CD14-positive monocyte (primary cell): Measurements from ENCODE around the gene FAM24B. TPM values are rescaled to one million over a fixed set of nuclear protein-coding genes. Genes with fewer than 3 reads are reported as not detected.
"Not testable (repeated sequence)": the region's sequence is repeated elsewhere in the genome, so short reads cannot be mapped to it uniquely, and the experiment has no call there.

Experiments
- DNase-seq, 3 donors: peaks; one replicate each; pipeline ENCODE4 v3.0.0-alpha.2; 2011 to 2022
- H2AFZ ChIP-seq: 2 replicates; pipeline ENCODE4 v1.6.0; 2012; ENCODE audit warnings: mild to moderate bottlenecking, low read depth, low read length, inconsistent platforms; ENCODE audit not compliant: insufficient read depth, poor library complexity, severe bottlenecking
- H3K27ac ChIP-seq, 2 donors: 1 replicate in 1 of 2; 2 replicates in 1 of 2; pipeline ENCODE4 v1.5.1; 2012 to 2013; ENCODE audit warnings: low read length in 2 of 2, control low read depth in 1 of 2, inconsistent platforms in 1 of 2, low read depth in 1 of 2, mild to moderate bottlenecking in 1 of 2
- H3K27me3 ChIP-seq, 2 donors: one replicate each; pipeline versions ENCODE4 v1.6.0 to v1.6.1; 2011 to 2013; ENCODE audit warnings: low read length in 2 of 2; ENCODE audit not compliant: control insufficient read depth in 2 of 2, insufficient read depth in 2 of 2
- H3K36me3 ChIP-seq, 2 donors: replicated peaks in 1 of 2; 1 replicate in 1 of 2; 2 replicates in 1 of 2; pipeline versions ENCODE4 v1.5.1 to v1.6.1; 2012 to 2013; ENCODE audit warnings: low read length in 2 of 2, control low read depth in 1 of 2, inconsistent platforms in 1 of 2, mild to moderate bottlenecking in 1 of 2; ENCODE audit not compliant: insufficient read depth in 2 of 2, control insufficient read depth in 1 of 2
- H3K4me1 ChIP-seq, 2 donors: 1 replicate in 1 of 2; 2 replicates in 1 of 2; pipeline versions ENCODE4 v1.5.1 to v1.6.1; 2012 to 2013; ENCODE audit warnings: low read length in 2 of 2, control low read depth in 1 of 2, inconsistent platforms in 1 of 2, mild to moderate bottlenecking in 1 of 2, moderate library complexity in 1 of 2; ENCODE audit not compliant: insufficient read depth in 2 of 2, control insufficient read depth in 1 of 2
- H3K4me2 ChIP-seq: replicated peaks from 2 replicates; pipeline ENCODE3; 2012; ENCODE audit warnings: low read length, moderate library complexity, mild to moderate bottlenecking; ENCODE audit not compliant: poor library complexity, severe bottlenecking; ENCODE audit errors: extremely low read depth
- H3K4me3 ChIP-seq, 3 experiments: fragments of 200-600 bp in 1 of 3; sonication (generic) in 1 of 3; replicated peaks in 1 of 3; 1 replicate in 2 of 3; 2 replicates in 1 of 3; pipeline ENCODE4 v1.5.1; 2011 to 2013; ENCODE audit warnings: low read length in 3 of 3, mild to moderate bottlenecking in 3 of 3, control low read depth in 2 of 3, low read depth in 2 of 3, inconsistent platforms in 1 of 3, moderate library complexity in 1 of 3
- H3K79me2 ChIP-seq: 2 replicates; pipeline ENCODE4 v1.6.0; 2012; ENCODE audit warnings: mild to moderate bottlenecking, control low read depth, inconsistent platforms, low read length, moderate library complexity; ENCODE audit not compliant: insufficient read depth
- H3K9ac ChIP-seq: 2 replicates; pipeline ENCODE4 v1.6.0; 2017; ENCODE audit warnings: low read length, mild to moderate bottlenecking; ENCODE audit not compliant: insufficient read depth, poor library complexity, severe bottlenecking
- H3K9me3 ChIP-seq, 2 donors: replicated peaks in 1 of 2; 1 replicate in 1 of 2; 2 replicates in 1 of 2; pipeline versions ENCODE4 v1.5.1 to v1.6.1; 2012 to 2013; ENCODE audit warnings: low read length in 2 of 2, control low read depth in 1 of 2; ENCODE audit not compliant: control insufficient read depth in 1 of 2, insufficient read depth in 1 of 2
- H4K20me1 ChIP-seq: 2 replicates; pipeline ENCODE4 v1.6.0; 2012; ENCODE audit warnings: mild to moderate bottlenecking, low read length, control low read depth, moderate library complexity; ENCODE audit not compliant: insufficient read depth
- H3K27ac Mint-ChIP-seq, 7 donors: one replicate each; pipeline ENCODE4 v1.8.0; 2020; ENCODE audit warnings: mild to moderate bottlenecking in 7 of 7, mixed read lengths in 7 of 7, moderate library complexity in 6 of 7, inconsistent platforms in 2 of 7
- H3K27me3 Mint-ChIP-seq, 3 donors: one replicate each; pipeline ENCODE4 v1.8.0; 2021 to 2022; ENCODE audit warnings: low read depth in 3 of 3, mild to moderate bottlenecking in 3 of 3, mixed read lengths in 3 of 3, moderate library complexity in 3 of 3, inconsistent platforms in 1 of 3
- H3K36me3 Mint-ChIP-seq, 2 donors: one replicate each; pipeline ENCODE4 v1.8.0; 2020; ENCODE audit warnings: mixed read lengths in 2 of 2, inconsistent platforms in 1 of 2, mild to moderate bottlenecking in 1 of 2
- H3K4me1 Mint-ChIP-seq: one replicate; pipeline ENCODE4 v1.8.0; 2020; ENCODE audit warnings: mild to moderate bottlenecking, mixed read lengths
- H3K4me3 Mint-ChIP-seq, 2 donors: one replicate each; pipeline ENCODE4 v1.8.0; 2020; ENCODE audit warnings: mild to moderate bottlenecking in 2 of 2, mixed read lengths in 2 of 2, moderate library complexity in 1 of 2
- H3K9me3 Mint-ChIP-seq, 7 donors: one replicate each; pipeline ENCODE4 v1.8.0; 2020 to 2022; ENCODE audit warnings: mixed read lengths in 7 of 7, mild to moderate bottlenecking in 6 of 7, moderate library complexity in 6 of 7, inconsistent platforms in 2 of 7
- WGBS: methylation state at CpG from one replicate; pipeline ENCODE4 v1.1.5; 2013; ENCODE audit warnings: missing lambda C conversion rate; ENCODE audit not compliant: insufficient coverage; 5-methylcytosine and 5-hydroxymethylcytosine counted together
- intact Hi-C, 2 donors: fragments of 100-400 bp; cut with micrococcal nuclease; formaldehyde crosslinking; loops; one replicate each; pipeline versions ENCODE4 v1.15.0 to v1.15.1; 2023
- polyA plus RNA-seq, 3 donors: library from polyadenylated mRNA; depleted of rRNA in 1 of 3; unstranded in 2 of 3; stranded (reverse) in 1 of 3; fragments of 300-500 nt in 2 of 3; fragments of >200 nt in 1 of 3; fragmentation: Illumina TruSeq in 2 of 3; gene quantifications; 1 replicate in 2 of 3; 2 replicates in 1 of 3; pipeline ENCODE4 v1.2.3, GENCODE V29; 2012 to 2021
- TF ChIP-seq, protein P1 (sequence below): fragments of 200-600 bp; IDR thresholded peaks from one replicate; pipeline ENCODE4 v1.8.0; 2022; ENCODE audit warnings: antibody characterized with exemption, mild to moderate bottlenecking

FAM24B gene
- polyA plus RNA-seq, 3 donors, result 0.64 to 3.3 (median 2.3) TPM

DNA sequence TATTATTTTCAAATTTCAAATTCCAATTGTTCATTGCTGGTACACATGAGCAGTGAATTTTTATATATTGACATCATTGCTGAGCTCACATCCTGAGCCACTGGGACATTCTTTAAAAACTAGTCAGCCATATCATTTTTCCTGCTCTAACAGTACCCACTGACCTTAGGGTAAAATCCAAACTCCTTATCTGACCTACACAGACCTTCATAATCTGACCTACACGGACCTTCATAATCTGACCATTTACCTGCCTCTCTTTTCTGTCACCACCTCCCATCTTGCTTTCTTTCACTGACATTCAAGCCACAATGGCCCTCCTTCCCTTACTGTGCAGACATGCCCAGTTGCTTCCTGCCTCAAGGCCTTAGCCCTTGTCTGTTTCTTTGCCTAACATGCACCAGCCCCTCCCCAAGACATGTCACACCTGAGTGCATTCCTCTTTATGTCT is 17.6 kb downstream of the FAM24B start:
- no peak overlapping the region for H3K4me2 ChIP-seq
- no peaks in the 10 kb centered on the region for H3K36me3 ChIP-seq
- DNase-seq, result no peak
- TF ChIP-seq, protein P1, sequence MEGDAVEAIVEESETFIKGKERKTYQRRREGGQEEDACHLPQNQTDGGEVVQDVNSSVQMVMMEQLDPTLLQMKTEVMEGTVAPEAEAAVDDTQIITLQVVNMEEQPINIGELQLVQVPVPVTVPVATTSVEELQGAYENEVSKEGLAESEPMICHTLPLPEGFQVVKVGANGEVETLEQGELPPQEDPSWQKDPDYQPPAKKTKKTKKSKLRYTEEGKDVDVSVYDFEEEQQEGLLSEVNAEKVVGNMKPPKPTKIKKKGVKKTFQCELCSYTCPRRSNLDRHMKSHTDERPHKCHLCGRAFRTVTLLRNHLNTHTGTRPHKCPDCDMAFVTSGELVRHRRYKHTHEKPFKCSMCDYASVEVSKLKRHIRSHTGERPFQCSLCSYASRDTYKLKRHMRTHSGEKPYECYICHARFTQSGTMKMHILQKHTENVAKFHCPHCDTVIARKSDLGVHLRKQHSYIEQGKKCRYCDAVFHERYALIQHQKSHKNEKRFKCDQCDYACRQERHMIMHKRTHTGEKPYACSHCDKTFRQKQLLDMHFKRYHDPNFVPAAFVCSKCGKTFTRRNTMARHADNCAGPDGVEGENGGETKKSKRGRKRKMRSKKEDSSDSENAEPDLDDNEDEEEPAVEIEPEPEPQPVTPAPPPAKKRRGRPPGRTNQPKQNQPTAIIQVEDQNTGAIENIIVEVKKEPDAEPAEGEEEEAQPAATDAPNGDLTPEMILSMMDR, result no peak
- peaks cover 4% of the 10 kb centered on the region for H3K4me1 Mint-ChIP-seq
- no peaks in the 10 kb centered on the region for H3K9me3 ChIP-seq
- H3K4me3 ChIP-seq, result no peak overlapping the region
- H2AFZ ChIP-seq, result no peak overlapping the region
- no peak overlapping the region for H3K9ac ChIP-seq
- no peaks in the 10 kb centered on the region for H3K4me1 ChIP-seq
- no peak overlapping the region for H3K27ac Mint-ChIP-seq
- H3K79me2 ChIP-seq, result no peaks in the 10 kb centered on the region
- no peak overlapping the region for H3K4me3 Mint-ChIP-seq
- H3K27ac ChIP-seq, result no peak overlapping the region
- H3K27me3 ChIP-seq, result no peaks in the 10 kb centered on the region
- 83% methylated on average over 1 of the region's 1 CpG for WGBS
- H3K27me3 Mint-ChIP-seq, result no peaks in the 10 kb centered on the region
- peaks cover 0 to 2% (median 0%) of the 10 kb centered on the region in 7 donors for H3K9me3 Mint-ChIP-seq
- H3K36me3 Mint-ChIP-seq, result peaks cover 1 to 4% of the 10 kb centered on the region in 2 donors
- intact Hi-C loops, result no loop called here
- H4K20me1 ChIP-seq, result peaks cover 4% of the 10 kb centered on the region

DNA sequence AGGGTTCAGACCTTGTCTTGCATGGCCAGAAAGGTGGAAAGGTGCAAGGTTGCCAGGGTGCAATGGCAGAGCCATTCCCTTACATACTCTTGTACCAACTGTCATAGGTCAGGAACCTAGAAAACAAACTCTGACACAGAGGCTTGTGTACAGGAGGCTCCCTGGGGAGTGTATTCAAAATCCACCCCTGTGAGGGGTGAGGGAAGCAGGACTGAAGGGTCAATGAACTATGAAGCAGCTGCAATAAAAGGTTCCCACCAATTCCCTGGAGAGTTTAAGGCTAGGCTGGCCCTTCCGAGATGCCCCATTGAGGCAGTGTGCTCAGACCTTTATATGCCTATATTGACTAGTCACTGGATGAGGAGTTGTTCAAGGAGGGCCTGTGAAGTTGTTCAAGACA is 19.9 kb downstream of the FAM24B start:
- Histone ChIP-seq H3K27me3 (no peaks in the 10 kb centered on the region), H3K27ac (no peak overlapping the region), H3K9me3 (no peaks in the 10 kb centered on the region), H4K20me1 (peaks cover 4% of the 10 kb centered on the region), H3K4me3 (no peak overlapping the region), H3K9ac (no peak overlapping the region), H3K79me2 (no peaks in the 10 kb centered on the region), H3K4me2 (no peak overlapping the region), H2AFZ (no peak overlapping the region), H3K4me1 (no peaks in the 10 kb centered on the region), H3K36me3 (peaks cover 0 to 5% of the 10 kb centered on the region in 2 donors)
- no peak overlapping the region for H3K27ac Mint-ChIP-seq
- DNase-seq, result no peak
- peaks cover 1% of the 10 kb centered on the region for H3K4me1 Mint-ChIP-seq
- peaks cover 13 to 14% of the 10 kb centered on the region in 2 donors for H3K36me3 Mint-ChIP-seq
- no CpG with 5 or more reads among the region's 1 CpG for WGBS
- no peak overlapping the region for H3K4me3 Mint-ChIP-seq
- intact Hi-C loops, result no loop called here
- H3K9me3 Mint-ChIP-seq, result peaks cover 0 to 1% (median 0%) of the 10 kb centered on the region in 7 donors
- TF ChIP-seq, protein P1, result no peak
- H3K27me3 Mint-ChIP-seq, result no peaks in the 10 kb centered on the region

DNA sequence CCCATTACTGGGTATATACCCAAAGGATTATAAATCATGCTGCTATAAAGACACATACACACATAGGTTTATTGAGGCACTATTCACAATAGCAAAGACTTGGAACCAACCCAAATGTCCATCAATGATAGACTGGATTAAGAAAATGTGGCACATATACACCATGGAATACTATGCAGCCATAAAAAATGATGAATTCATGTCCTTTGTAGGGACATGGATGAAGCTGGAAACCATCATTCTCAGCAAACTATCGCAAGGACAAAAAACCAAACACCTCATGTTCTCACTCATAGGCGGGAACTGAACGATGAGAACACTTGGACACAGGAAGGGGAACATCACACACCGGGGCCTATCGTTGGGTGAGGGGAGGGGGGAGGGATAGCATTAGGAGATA is 21.3 kb downstream of the FAM24B start:
- H3K27ac Mint-ChIP-seq, H3K36me3 ChIP-seq, H3K4me3 Mint-ChIP-seq, H4K20me1 ChIP-seq, H3K9me3 Mint-ChIP-seq, H3K4me1 Mint-ChIP-seq, H3K27me3 ChIP-seq, DNase-seq, H3K9ac ChIP-seq, intact Hi-C loops, H3K4me1 ChIP-seq, H3K9me3 ChIP-seq, H3K4me2 ChIP-seq, H3K79me2 ChIP-seq, H2AFZ ChIP-seq, H3K27ac ChIP-seq, H3K27me3 Mint-ChIP-seq, H3K4me3 ChIP-seq: not testable (repeated sequence)
- WGBS, result no CpG with 5 or more reads among the region's 5 CpGs
- peaks cover 18 to 23% of the 10 kb centered on the region in 2 donors for H3K36me3 Mint-ChIP-seq
